HG03025 (cell line): ENCODE measurements around the gene PSME2.
A peak's percentile ranks its signal among the peaks of the same experiment; 100 is the strongest.

ENCODE experiments used
- ATAC-seq: cut with Tn5 transposase; IDR thresholded peaks from one replicate; pipeline ENCODE4 v1.9.1; 2021; ENCODE audit warnings: mild to moderate bottlenecking, moderate library complexity; ENCODE audit not compliant: unreplicated experiment, low FRiP score

The PSME2 gene

DNA sequence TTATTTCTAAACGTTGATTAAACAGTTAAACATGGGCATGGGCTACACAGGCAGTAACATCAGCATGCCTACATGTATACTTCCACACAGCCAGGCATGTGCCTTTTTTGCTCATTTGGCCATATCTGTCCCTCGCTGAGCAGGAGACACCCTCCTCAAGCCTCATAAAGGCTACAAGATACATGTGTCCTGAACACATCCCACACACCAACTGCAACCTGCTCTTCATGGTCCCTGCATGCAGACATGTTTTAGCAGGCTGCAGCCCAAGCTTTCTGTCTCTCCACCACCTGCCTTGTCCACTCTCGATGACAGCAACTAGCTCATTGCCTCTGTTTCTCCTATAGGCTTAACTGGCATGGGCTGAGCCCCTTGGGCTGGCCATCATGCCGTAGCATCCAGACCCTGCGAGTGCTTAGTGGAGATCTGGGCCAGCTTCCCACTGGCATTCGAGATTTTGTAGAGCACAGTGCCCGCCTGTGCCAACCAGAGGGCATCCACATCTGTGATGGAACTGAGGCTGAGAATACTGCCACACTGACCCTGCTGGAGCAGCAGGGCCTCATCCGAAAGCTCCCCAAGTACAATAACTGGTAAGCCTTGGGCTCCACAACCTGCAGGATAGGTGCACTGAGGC lies 49.7 kb downstream of the PSME2 start:
- no peak for ATAC-seq

DNA sequence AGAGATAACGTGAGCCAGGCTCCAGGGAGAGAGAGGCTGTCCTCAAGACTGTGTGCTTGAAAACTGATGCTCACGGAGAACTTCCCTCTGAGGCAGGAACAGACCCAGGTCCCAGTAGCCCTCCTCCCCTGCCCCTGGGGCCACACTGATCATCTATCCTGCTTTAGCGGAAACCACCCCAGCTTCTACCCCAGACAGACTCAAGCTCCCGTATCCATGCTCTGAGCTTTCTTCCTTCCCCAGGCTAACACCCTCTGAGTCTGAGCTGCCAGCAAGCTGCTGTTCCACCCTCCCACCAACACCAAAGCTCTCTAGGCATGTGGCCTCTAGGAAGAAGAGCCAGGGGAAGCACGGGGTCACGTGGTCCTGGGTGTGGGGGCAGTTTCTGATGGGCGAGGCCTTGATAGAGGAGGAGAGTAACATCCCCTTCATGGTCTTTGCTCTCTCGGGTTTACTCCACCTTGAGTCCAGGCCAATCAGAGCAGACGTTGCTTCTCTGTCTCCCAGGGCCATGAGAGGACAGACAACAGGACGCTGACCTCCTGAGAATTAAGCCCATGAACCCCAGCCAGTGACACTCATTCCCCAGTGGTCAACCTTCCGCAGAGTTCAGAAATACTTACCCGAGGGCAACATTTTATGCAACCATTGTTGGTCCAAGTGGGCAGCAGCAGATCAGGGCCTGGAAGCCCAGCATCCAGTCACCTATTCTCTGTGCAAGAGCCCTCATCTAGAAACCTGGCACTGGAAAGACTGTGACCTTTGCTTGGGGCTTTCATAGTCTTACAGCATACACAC lies 50.9 kb downstream of the PSME2 start:
- ATAC-seq, result peak; percentile 43

DNA sequence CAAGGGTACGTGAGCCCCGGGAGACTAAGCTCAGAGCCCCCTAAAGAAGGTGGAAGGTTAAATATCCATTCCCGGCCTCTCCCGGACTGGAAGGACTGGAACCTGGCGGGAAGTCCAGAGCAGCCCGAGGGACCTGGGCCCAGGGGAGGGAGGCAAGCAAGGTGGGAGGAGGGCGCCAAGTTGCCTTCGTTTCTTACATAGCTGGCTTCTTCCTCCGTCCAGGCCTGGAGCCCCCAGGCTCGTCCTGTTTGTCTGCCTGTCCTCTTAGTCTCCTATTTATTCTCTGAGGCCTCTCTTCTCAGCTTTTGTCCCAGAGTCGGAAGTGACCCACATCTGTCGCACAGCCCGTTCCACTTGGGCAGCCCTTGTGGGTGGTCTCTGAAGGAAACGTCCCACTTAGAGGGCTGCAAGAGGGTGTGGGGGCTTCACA lies 51.6 kb downstream of the PSME2 start:
- ATAC-seq, result no peak

DNA sequence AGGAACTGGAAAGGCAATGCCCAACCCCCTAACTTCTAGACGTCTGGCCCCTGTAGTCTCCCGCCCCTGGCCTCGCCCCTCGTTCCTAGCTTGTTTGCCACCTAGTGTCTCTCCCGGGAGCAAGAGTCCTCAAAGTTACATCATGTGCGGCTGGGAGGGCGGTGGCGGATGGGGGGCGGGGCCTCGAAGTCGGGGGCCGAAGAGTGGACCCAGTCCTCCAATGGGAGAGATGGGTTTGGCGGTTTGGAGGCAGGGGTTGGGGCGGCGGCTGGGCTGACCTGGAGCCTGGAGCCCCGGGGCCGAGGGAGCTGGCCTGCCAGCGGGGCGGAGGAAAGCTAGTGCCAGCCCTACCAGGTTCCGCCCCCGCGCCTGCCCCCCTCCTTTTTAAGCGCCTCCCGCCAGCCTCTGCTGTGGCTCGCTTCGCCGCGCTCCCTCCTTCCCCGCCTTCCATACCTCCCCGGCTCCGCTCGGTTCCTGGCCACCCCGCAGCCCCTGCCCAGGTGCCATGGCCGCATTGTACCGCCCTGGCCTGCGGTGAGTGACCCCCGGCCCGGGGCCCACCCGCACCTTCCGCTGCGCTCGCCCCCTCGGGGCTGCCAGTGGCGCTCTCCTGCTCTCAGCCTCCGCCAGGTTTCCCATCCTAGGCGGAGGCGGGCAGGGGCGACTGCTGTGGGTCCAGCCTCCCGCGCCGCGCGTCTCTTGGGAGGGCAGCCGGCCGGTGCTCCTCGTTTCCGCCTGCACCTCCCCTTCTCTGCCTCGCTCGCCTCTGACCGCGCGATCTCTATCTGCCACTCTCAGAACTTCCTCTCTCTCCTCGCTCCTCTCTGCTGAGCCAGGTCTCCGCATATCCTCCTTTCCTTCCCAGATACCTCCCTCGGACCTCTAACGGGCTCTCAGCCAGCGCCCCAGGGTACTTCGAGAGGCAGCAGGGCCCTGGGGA lies 52.2 kb downstream of the PSME2 start, which contains the start of gene PCK2:
TSS of gene PCK2 (plus strand) at position 411 of the 940 bp plus-strand sequence. CDS start at position 506, 95 bp downstream.
- peak; percentile 48 for ATAC-seq
